Left ventricle myocardium inferior (tissue), 1 donor: ENCODE measurements around the gene USP43. TPM values are rescaled to one million over a fixed set of nuclear protein-coding genes. Genes with fewer than 3 reads are reported as not detected.

Experiments used
- DNase-seq: peaks from one replicate; pipeline ENCODE4 v3.0.0-alpha.2; 2020
- H3K27ac ChIP-seq: fragments of 200-600 bp; replicated peaks from 2 replicates; pipeline ENCODE4 v1.8.0; 2021
- H3K27me3 ChIP-seq: fragments of 200-600 bp; 2 replicates; pipeline ENCODE4 v1.8.0; 2021; ENCODE audit warnings: low read depth
- H3K36me3 ChIP-seq: fragments of 200-600 bp; 2 replicates; pipeline ENCODE4 v1.8.0; 2021
- H3K4me1 ChIP-seq: fragments of 200-600 bp; 2 replicates; pipeline ENCODE4 v1.8.0; 2021
- H3K4me3 ChIP-seq: fragments of 200-600 bp; 2 replicates; pipeline ENCODE4 v1.8.0; 2021; ENCODE audit warnings: mild to moderate bottlenecking, moderate library complexity
- H3K9me3 ChIP-seq: fragments of 200-600 bp; replicated peaks from 2 replicates; pipeline ENCODE4 v1.8.0; 2021
- CTCF ChIP-seq: fragments of 200-600 bp; IDR thresholded peaks from 2 replicates; pipeline ENCODE4 v1.8.0; 2021; ENCODE audit warnings: antibody characterized with exemption, mild to moderate bottlenecking, borderline replicate concordance
- intact Hi-C: fragments of 100-400 bp; cut with micrococcal nuclease; formaldehyde crosslinking; loops from one replicate; pipeline ENCODE4 v1.11.0; 2022
- total RNA-seq: library from RNA; stranded (reverse); fragmentation: NEBNext Ultra II Directional; extraction: Animal tissue kit (Norgen Biotek cat#: 25700); gene quantifications from one replicate; pipeline ENCODE4 v1.2.1, GENCODE V29; 2021
- donor health status: DM: no; HTN: yes; CAD: no; lungs with severe emphysema.

Gene USP43
- total RNA-seq, 1 donor from 2014 or later, result 0.08 TPM

GRCh38 chr17:9767432-9767991 lies 122.2 kb downstream of the USP43 start:
- Histone ChIP-seq H3K36me3 (no peaks in the 10 kb centered on the region), H3K9me3 (no peaks in the 10 kb centered on the region), H3K27ac (no peak overlapping the region), H3K27me3 (peaks cover 51% of the 10 kb centered on the region), H3K4me3 (no peak overlapping the region), H3K4me1 (peaks cover 8% of the 10 kb centered on the region)
- TF ChIP-seq CTCF, result no peak
- DNase-seq, result no peak
- intact Hi-C loops, result no loop called here

- TF ChIP-seq CTCF, result peak; percentile 63
- Histone ChIP-seq H3K4me3 (no peak overlapping the region), H3K9me3 (no peaks in the 10 kb centered on the region), H3K27me3 (peaks cover 49% of the 10 kb centered on the region), H3K4me1 (peaks cover 8% of the 10 kb centered on the region), H3K27ac (no peak overlapping the region), H3K36me3 (no peaks in the 10 kb centered on the region)
- intact Hi-C loops, result no loop called here
- no peak for DNase-seq
Observed at GRCh38 chr17:9768381-9768934, 123.1 kb downstream of the USP43 start.

GRCh38 chr17:9769036-9769695 lies 123.8 kb downstream of the USP43 start:
- no peak for DNase-seq
- no peak for TF ChIP-seq CTCF
- Histone ChIP-seq H3K4me1 (peaks cover 8% of the 10 kb centered on the region), H3K36me3 (no peaks in the 10 kb centered on the region), H3K27me3 (peaks cover 48% of the 10 kb centered on the region), H3K9me3 (no peaks in the 10 kb centered on the region), H3K27ac (no peak overlapping the region), H3K4me3 (no peak overlapping the region)
- intact Hi-C loops, result no loop called here

GRCh38 chr17:9771465-9771864 lies 126.1 kb downstream of the USP43 start:
- Histone ChIP-seq H3K27me3 (peaks cover 25% of the 10 kb centered on the region), H3K27ac (no peak overlapping the region), H3K9me3 (peaks cover 8% of the 10 kb centered on the region), H3K36me3 (peaks cover 5% of the 10 kb centered on the region), H3K4me3 (no peak overlapping the region), H3K4me1 (peaks cover 6% of the 10 kb centered on the region)
- TF ChIP-seq CTCF, result no peak
- DNase-seq, result no peak
- intact Hi-C loops, result no loop called here

GRCh38 chr17:9772658-9773057 lies 127.3 kb downstream of the USP43 start:
- Histone ChIP-seq H3K4me3 (no peak overlapping the region), H3K36me3 (peaks cover 10% of the 10 kb centered on the region), H3K27me3 (peaks cover 13% of the 10 kb centered on the region), H3K9me3 (peaks cover 10% of the 10 kb centered on the region), H3K4me1 (no peaks in the 10 kb centered on the region), H3K27ac (no peak overlapping the region)
- intact Hi-C loops, result no loop called here
- no peak for TF ChIP-seq CTCF
- no peak for DNase-seq
